Stomach (tissue), 9 donors: ENCODE measurements around the gene GPR37L1. TPM values are rescaled to one million over a fixed set of nuclear protein-coding genes. Genes with fewer than 3 reads are reported as not detected.
"Not testable (repeated sequence)": the region's sequence is repeated elsewhere in the genome, so short reads cannot be mapped to it uniquely, and the experiment has no call there.

Experiments used
- DNase-seq, 2 donors: peaks; one replicate each; pipeline versions ENCODE4 v3.0.0 to v3.0.0-alpha.2; 2013 to 2019
- H3K27ac ChIP-seq, 5 donors: fragments of 200-600 bp in 4 of 5; sonication (generic) in 4 of 5; one replicate each; pipeline ENCODE4 v1.5.1; 2013 to 2019; ENCODE audit warnings: mild to moderate bottlenecking in 1 of 5, moderate library complexity in 1 of 5
- H3K27me3 ChIP-seq, 3 donors: fragments of 200-600 bp; sonication (generic); one replicate each; pipeline ENCODE4 v1.5.1; 2017 to 2019; ENCODE audit warnings: mixed run types in 1 of 3
- H3K36me3 ChIP-seq, 4 donors: fragments of 200-600 bp; sonication (generic); 1 replicate in 3 of 4; 2 replicates in 1 of 4; pipeline ENCODE4 v1.5.1; 2016 to 2019
- H3K4me1 ChIP-seq, 4 donors: fragments of 200-600 bp; sonication (generic); one replicate each; pipeline ENCODE4 v1.5.1; 2016 to 2019
- H3K4me3 ChIP-seq, 4 donors: fragments of 200-600 bp; sonication (generic) in 3 of 4; one replicate each; pipeline ENCODE4 v1.5.1; 2016 to 2019; ENCODE audit warnings: mild to moderate bottlenecking in 1 of 4
- H3K9me3 ChIP-seq, 4 donors: fragments of 200-600 bp; sonication (generic); one replicate each; pipeline ENCODE4 v1.5.1; 2016 to 2019
- CTCF ChIP-seq, 7 experiments: fragments of 450-650 bp in 4 of 7; fragments of 200-600 bp in 3 of 7; sonication (generic) in 3 of 7; IDR thresholded peaks; one replicate each; pipeline ENCODE4 v1.5.1; 2016 to 2019; ENCODE audit warnings: antibody characterized with exemption in 7 of 7, control low read depth in 2 of 7, mild to moderate bottlenecking in 1 of 7
- EP300 ChIP-seq: sonication (generic); formaldehyde crosslinking; IDR thresholded peaks from one replicate; pipeline ENCODE4 v1.6.1; 2017; ENCODE audit warnings: antibody characterized with exemption
- POLR2A ChIP-seq, 4 donors: fragments of 450-650 bp; IDR thresholded peaks; one replicate each; pipeline ENCODE4 v1.6.1; 2016; ENCODE audit warnings: antibody characterized with exemption in 4 of 4, control low read depth in 2 of 4, mild to moderate bottlenecking in 1 of 4, moderate library complexity in 1 of 4
- POLR2AphosphoS5 ChIP-seq, 3 donors: sonication (generic); formaldehyde crosslinking; IDR thresholded peaks; one replicate each; pipeline ENCODE4 v1.6.1; 2016; ENCODE audit warnings: antibody characterized with exemption in 3 of 3
- WGBS, 5 donors: extraction: QIAGEN DNeasy Blood & Tissue Kit in 3 of 5; methylation state at CpG; one replicate each; pipeline versions ENCODE4 v1.1.5 to v1.1.7; 2013 to 2018; 5-methylcytosine and 5-hydroxymethylcytosine counted together
- intact Hi-C: fragments of 100-400 bp; cut with DNase I; formaldehyde crosslinking; loops from one replicate; pipeline ENCODE4 v1.15.1; 2023; ENCODE audit warnings: low total_unique reads
- polyA plus RNA-seq, 3 donors: library from polyadenylated mRNA; stranded (reverse); fragments of 200-250 nt; gene quantifications; one replicate each; pipeline ENCODE4 v1.2.3, GENCODE V29; 2013
- total RNA-seq, 5 donors: library from RNA; depleted of rRNA; stranded (reverse); fragments of >200 nt; gene quantifications; one replicate each; pipeline versions ENCODE4 v1.1.0 to v1.2.3, GENCODE V29; 2014 to 2016
- donor health status: healthy with polysubstance abuse.
- donor health status: Bipolar disorder and iron deficiency.
- donor health status: healthy.

GPR37L1 gene
- total and polyA plus RNA-seq, 8 donors, result under 0.01 to 2.0 (median 0.18) TPM; not detected in 3

- Histone ChIP-seq H3K36me3 (no peaks in the 10 kb centered on the region), H3K4me3 (no peak overlapping the region), H3K9me3 (no peaks in the 10 kb centered on the region), H3K27me3 (peaks cover 0 to 11% (median 0%) of the 10 kb centered on the region in 3 donors), H3K27ac (no peak overlapping the region), H3K4me1 (peaks cover 0 to 38% (median 13%) of the 10 kb centered on the region in 4 donors)
- WGBS, 5 donors, result 74 to 89% (median 82%) methylated on average over 19 to 20 of the region's 20 CpGs
- DNase-seq, result peak in 1 of 2 donors; percentile 75
- intact Hi-C loops, result no loop called here
- TF ChIP-seq POLR2A (IDR thresholded peaks at IDR 0.05) (no peak), CTCF (IDR thresholded peaks at IDR 0.05) (no peak), EP300 (no peak), POLR2AphosphoS5 (IDR thresholded peaks at IDR 0.05) (no peak)
These were observed 42.7 kb downstream of the GPR37L1 start for GRCh38 chr1:202165267-202165941.

GRCh38 chr1:202165942-202166843 is 43.5 kb downstream of the GPR37L1 start:
- WGBS, 5 donors, result 86 to 92% (median 88%) methylated on average over 9 of the region's 9 CpGs
- DNase-seq, result no peak
- H3K9me3 ChIP-seq, result no peaks in the 10 kb centered on the region
- TF ChIP-seq POLR2AphosphoS5 (IDR thresholded peaks at IDR 0.05), result no peak
- no peak for TF ChIP-seq POLR2A (IDR thresholded peaks at IDR 0.05)
- no peak for TF ChIP-seq EP300
- no peak for TF ChIP-seq CTCF (IDR thresholded peaks at IDR 0.05)
- no peak overlapping the region for H3K27ac ChIP-seq
- H3K27me3 ChIP-seq, result peaks cover 0 to 11% (median 0%) of the 10 kb centered on the region in 3 donors
- H3K36me3 ChIP-seq, result no peaks in the 10 kb centered on the region
- peaks cover 0 to 36% (median 13%) of the 10 kb centered on the region in 4 donors for H3K4me1 ChIP-seq
- no peak overlapping the region for H3K4me3 ChIP-seq
- intact Hi-C loops, result no loop called here

GRCh38 chr1:202167054-202167453 is 44.3 kb downstream of the GPR37L1 start:
- H3K4me3 ChIP-seq, H3K36me3 ChIP-seq, intact Hi-C loops, H3K27ac ChIP-seq, DNase-seq, H3K9me3 ChIP-seq: not testable (repeated sequence)
- WGBS, 5 donors, result 67 to 78% (median 76%) methylated on average over 13 of the region's 13 CpGs
- H3K27me3 ChIP-seq, result peaks cover 0 to 11% (median 0%) of the 10 kb centered on the region in 3 donors
- peaks cover 0 to 28% (median 13%) of the 10 kb centered on the region in 4 donors for H3K4me1 ChIP-seq

- peaks cover 0 to 21% (median 11%) of the 10 kb centered on the region in 4 donors for H3K4me1 ChIP-seq
- peak in 1 of 2 donors; percentile 76 for DNase-seq
- 41 to 49% (median 47%) methylated on average over 16 to 18 of the region's 18 CpGs for WGBS, 5 donors
- intact Hi-C loops, result no loop called here
- H3K27ac ChIP-seq, result no peak overlapping the region
- TF ChIP-seq EP300 (no peak), POLR2A (IDR thresholded peaks at IDR 0.05) (no peak), CTCF (IDR thresholded peaks at IDR 0.05) (no peak), POLR2AphosphoS5 (IDR thresholded peaks at IDR 0.05) (no peak)
- H3K27me3 ChIP-seq, result peaks cover 0 to 11% (median 0%) of the 10 kb centered on the region in 3 donors
- no peak overlapping the region for H3K4me3 ChIP-seq
- no peaks in the 10 kb centered on the region for H3K9me3 ChIP-seq
- no peaks in the 10 kb centered on the region for H3K36me3 ChIP-seq
These were observed 45.1 kb downstream of the GPR37L1 start for GRCh38 chr1:202167708-202168415.
